NCI-H446 treated with DMSO at 0.1 percent for 48 hours (cell line): Measurements from ENCODE around the gene AGT.
"Not testable (repeated sequence)": the region's sequence is repeated elsewhere in the genome, so short reads cannot be mapped to it uniquely, and the experiment has no call there.

ENCODE experiments used
- DNase-seq: peaks from one replicate; lab custom pipeline; 2025; lab: John Stamatoyannopoulos, UW

The AGT gene

DNA sequence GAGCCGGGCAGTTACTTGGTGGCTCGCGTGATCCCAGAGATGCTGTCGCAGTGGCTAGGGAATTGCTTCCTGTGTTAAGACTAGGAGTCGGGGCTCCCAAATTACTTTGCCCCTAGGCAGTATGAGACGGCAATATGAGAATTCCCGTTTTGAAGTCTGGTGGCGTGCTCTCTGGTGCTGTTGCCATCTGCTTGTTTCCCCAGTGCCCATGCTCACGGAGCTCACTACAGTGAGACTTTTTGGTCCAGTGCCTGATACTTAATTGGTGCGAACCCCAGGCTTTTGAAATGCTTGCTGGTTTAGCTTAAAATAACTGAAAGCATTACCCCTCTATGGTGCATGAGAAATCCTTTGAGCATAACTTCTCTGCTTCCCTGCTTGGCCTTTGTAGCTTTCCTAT, 22.3 kb downstream of the AGT start:
- no peak for DNase-seq

GRCh38 chr1:230690101-230690500, 23.8 kb downstream of the AGT start:
- no peak for DNase-seq

DNA sequence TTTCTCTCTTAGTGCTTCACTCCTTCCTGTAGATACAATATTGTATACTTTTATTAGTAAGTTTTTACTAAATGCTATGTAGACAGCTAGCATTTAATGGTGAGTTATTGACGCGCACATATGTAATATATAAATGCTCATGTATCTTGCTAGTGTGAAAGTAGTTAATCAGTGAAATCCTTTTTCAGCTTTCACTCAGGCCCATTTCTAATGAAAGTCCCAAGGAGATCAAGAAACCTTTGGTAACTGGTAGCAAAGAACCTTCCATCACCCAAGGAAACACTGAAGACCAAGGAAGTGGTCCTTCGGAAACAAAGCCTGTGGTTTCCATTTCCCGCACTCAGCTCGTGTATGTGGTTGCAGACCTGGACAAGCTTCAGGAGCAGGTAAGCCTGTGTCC, 27.2 kb downstream of the AGT start:
- DNase-seq, result no peak

- no peak for DNase-seq
Observed at GRCh38 chr1:230684998-230685397, 28.9 kb downstream of the AGT start.

DNA sequence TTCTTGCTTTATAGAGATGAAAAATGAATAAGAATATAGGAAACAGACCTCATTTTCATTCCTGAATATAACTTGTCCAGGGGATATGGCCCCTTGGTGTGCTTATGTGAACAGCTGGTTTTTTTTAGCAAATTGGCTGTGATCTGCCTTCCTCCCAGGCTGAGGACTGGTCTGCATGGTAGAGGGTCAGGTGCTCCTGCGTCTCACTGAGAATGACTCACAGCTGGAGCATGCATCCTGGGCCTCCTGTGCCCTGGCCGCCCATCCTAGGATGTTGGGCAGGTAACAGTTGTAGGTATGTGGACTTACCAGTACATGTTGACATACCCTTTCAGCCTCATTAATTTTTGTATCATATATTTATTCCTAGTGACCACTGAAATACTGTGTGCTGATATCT, 29.8 kb downstream of the AGT start:
- DNase-seq, result no peak

DNA sequence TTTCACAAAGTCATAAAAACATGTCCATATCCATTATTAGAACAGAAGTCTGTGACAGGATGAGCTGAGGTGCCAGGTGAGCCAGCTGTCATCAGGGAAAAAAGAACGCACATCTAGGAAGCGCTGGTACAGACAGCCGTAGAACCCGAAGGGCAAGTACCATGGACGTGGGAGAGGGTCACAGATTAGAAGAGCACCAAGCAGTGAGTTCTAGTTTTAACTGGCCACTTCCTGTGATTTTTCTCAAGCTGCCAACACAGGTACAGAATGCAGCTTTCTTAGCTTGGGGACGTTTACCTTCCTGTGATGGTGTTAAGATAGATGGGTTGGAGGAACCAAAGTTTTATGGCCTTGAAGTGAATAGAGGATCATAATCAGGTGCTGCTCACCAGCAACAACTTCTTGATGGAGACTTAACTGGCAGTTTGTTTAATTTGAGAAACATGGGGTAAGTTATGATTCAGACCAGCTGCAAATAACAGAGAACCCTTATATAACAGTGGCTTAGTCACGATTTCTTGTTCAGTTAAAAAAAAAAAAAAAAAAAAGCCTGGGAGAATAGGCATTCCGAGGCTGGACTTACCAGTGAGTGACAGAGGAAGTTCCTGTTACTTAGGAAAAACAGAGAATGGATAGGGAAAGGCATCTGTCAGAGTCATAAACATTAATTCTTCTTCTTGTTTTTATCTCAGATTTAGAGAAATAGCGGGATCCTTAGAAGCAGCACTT, 30.9 kb downstream of the AGT start:
- no peak for DNase-seq

DNA sequence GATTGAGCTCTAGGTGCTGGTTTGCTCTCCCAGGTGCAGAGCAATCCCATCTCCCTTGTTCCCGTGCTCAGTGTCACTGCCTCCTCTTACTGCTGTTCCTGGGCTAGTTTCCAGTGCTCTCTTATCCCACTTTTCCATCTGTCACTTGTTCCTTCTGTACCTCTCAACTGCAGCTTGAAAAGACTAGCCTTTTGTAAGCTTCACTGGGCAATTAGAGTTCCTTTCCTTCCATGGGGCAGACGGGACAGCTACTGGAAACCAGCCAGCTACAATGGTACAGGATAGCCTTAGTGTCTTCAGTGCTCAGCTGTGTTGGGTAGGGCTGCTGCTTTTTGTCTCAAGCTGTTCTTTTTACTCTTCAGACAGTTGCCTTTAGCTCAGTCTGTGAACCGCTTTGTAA, 31.6 kb downstream of the AGT start:
- DNase-seq, result peak; percentile 90

DNA sequence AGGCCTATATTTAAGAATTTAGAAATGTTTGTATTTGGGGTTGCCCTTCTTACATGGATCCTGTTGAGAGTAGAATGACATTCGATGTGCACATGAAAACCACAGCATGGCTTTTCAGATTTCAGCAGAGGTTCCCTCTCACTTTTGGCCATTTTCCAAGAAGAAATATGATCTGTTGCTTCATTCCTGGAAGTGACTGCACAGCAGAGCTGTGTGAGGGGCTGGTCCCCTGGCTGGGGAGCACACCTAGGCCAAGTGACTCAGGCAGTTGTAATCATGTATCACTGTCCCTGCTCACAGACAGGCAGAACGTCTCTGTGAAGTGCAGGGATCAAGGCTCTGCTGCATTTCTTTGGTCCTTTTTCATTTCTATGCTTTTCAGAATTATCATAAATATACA, 32.3 kb downstream of the AGT start:
- DNase-seq, result peak; percentile 51

DNA sequence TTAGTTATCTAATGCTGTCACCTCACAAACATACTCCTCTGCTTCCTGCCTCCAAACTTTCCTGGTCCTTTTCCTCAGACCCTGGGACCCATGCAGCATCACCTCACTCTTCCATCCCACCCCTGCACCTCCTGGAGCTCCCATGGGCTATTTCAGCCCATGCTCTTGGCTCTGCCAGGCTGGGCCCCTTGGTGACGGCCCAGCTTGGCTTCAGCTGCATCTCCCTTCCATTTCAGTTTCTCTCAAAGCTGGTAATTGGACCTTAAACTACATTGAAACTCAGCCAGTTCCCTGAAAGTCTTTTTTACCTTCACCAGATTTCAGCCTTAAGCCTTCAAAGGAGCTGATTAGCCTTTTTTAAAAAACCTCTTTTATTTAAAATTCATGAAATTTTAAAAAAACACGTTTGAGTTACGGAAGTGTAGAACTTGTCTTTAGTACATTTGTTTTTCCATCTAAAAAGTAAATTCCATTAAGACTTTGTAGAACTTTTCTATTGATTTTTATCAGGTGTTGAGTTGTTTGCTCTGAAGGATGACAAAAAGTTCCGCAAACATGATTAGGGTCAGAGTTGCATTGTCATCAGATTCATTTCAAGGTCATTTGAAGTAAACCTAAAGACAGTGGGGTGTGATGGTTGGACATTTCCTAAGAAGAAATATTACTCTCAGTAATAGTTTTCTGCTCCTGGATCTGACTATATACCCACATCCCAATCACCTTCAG, 33.5 kb downstream of the AGT start:
- DNase-seq, result no peak

DNA sequence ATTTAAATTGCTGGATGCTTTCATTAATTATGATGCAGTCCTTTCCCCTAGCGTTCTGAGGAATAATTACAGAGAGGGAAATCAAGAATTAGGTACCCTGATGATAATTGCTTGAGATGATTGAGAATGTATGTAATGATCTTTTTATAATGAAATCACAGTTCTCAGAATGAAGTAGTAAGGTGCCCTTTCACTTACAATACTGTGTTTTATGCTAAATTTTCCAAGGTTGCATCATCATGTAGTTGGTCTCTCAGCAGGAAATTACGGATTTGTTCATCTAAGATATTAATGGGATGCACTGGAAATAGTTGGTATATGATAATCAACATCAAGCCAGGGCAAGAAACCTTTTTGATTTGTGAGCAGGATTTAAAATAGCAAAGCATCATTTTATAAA, 34.1 kb downstream of the AGT start:
- DNase-seq, result no peak

DNA sequence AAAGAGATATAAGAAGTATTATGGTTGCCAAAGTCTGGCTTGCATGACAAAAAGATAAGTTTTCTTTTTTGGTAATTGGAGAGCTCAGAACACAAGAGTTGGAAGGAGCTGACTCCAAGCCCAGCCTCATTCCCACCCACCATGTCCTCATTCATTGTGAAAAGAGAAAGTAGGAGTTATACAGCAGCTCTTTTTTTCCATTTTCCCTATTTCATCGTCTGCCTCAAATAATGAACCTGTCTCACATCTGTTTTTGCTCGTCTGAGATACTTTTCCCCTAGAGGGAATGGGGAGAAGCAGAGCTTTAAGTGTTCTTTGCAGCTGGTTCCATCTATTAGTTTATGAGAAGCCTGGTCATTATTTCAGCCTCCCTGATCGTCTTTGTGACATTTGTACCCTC, 34.7 kb downstream of the AGT start:
- no peak for DNase-seq

DNA sequence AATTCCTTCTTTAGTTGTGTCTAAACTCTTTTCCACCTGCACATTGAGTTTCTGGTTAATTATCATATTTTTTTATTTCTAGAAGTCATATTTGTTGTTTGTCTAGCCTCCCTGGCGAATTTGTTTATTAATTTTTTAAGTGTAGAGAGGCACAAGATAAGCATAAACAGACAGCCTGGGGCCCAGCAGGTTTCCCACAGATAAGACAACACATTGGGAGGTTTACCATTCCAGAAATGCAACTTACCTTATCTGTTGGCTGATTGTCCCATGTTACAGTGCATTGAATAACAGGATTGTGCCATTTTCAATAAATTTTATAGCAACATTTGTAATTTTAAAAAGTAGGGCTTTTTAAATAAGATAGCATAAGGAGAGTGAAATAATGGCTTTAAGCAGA, 36.7 kb downstream of the AGT start:
- DNase-seq, result no peak

DNA sequence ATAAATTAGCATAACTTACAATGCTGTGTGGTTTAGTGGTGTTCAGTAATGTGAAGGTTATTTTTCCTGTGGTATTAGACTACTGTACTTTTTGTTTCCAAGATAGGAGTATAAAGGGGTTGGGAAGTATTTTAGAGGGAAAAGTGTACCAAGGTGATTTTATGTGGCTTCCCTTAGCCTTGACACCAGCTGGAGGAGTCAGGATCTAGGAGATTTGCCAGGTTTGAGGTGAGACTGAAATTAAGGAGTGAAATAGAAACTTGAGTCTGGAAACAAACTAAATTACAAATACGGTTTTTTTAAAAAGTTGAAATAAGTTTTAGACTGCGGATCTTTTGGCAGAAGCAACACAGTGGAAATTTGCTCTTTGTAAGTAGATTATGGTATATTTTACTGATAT, 39.3 kb downstream of the AGT start:
- DNase-seq, result no peak

DNA sequence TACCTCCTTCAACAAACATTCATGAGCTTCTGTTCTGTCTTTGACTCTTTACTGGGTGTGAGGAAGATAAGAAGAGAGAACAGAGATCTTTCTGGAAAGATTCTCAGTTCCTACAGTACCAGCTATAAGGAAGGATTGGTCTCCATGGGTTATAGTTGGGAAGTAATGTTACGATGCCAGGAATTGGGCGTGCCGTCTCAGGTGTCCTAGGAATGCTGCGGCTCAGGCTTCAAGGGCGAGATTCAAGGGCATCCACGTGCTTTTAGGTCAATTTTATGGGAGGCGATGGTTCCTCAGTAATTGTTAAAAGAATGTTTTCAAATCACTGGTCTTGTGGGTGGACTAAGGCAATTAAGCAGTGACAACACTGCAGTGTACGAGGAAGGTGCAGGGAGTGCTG, 44.4 kb downstream of the AGT start:
- no peak for DNase-seq

DNA sequence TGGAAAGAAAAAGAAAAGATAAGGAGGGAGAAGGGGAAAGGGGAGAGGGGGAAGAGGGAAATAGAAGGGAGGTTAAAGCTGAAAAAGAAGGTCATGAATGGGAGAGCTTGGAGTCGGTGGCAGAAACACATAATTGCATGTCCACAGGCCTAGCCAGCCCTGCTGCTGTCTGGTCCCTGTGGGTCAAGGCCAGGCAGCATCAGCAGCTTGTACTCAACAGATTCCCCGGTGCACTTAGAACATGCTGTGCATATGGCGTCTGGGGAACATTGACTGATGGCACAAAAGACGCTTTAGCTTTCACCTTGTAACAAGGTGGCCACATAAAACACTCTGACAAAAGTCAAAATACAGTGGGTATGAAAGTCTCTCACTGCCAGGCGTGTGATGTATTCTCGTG, 45.7 kb downstream of the AGT start:
- DNase-seq, result no peak

- no peak for DNase-seq
Observed at GRCh38 chr1:230661976-230662375, 51.9 kb downstream of the AGT start.

DNA sequence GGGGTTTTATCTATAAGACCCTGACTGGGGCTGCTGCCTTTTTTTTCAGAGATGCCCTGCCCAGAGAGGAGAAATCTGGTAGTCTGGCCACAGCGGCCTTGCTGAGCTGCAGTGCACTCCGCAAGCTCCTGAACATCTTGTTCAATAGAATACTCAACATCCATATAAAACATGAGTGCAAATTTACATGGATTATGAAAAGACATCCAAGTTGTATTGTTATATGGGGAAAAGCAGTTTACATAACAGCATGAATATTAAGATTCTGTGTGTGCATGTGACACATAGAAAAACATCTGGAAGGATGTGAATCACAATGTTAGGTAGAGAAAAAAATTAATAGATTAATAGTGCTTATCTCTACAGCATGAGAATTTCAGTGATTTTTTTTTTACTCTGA, 55.2 kb downstream of the AGT start:
- DNase-seq, result no peak

DNA sequence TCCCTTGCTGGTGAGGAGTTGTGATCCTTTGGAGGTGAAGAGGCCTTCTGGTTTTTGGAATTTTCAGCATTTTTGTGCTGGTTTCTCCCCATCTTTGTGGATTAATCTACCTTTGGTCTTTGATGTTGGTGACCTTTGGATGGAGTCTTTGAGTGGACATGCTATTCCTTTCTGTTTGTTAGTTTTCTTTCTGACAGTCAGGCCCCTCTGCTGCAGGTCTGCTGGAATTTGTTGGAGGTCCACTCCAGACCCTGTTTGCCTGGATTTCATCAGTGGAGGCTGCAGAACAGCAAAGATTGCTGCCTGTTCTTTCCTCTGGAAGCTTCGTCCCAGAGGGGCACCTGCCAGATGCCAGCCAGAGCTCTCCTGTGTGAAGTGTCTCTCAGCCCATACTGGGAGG, 55.8 kb downstream of the AGT start:
- not testable (repeated sequence) for DNase-seq

DNA sequence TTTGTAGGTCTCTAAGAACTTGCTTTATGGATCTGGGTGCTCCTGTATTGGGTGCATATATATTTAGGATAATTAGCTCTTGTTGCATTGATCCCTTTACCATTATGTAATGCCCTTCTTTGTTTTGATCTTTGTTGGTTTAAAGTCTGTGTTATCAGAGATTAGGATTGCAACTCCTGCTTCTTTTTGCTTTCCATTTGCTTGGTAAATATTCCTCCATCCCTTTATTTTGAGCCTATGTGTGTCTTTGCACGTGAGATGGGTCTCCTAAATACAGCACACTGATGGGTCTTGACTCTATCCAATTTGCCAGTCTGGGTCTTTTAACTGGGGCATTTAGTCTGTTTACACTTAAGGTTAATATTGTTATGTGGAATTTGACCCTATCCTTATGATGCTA, 57.2 kb downstream of the AGT start:
- DNase-seq, result not testable (repeated sequence)
